Stimulated activated naive B cell treated with anti-CD40 and anti-IgM and Interleukin-4, amounts not matched to agents 10 μg/mL and 1 μg/mL and 100 μg/mL, for 72 hours (primary cell): ENCODE results near the gene RAC2.
A peak's percentile ranks its signal among the peaks of the same experiment; 100 is the strongest.

Experiments
- ATAC-seq, 2 donors: fragments of 150-1000 bp; cut with Tn5 transposase; replicated peaks; 2 replicates each; pipeline ENCODE4 v1.10.0; 2021; ENCODE audit warnings: moderate library complexity in 1 of 2
- DNase-seq: peaks from one replicate; pipeline ENCODE4 v3.0.0; 2021
- H3K27ac Mint-ChIP-seq: one replicate; pipeline ENCODE4 v1.8.0; 2022; ENCODE audit warnings: mild to moderate bottlenecking, mixed read lengths
- H3K27me3 Mint-ChIP-seq, 2 donors: one replicate each; pipeline ENCODE4 v1.8.0; 2022; ENCODE audit warnings: mixed read lengths in 2 of 2
- H3K36me3 Mint-ChIP-seq, 2 donors: one replicate each; pipeline ENCODE4 v1.8.0; 2022; ENCODE audit warnings: mixed read lengths in 2 of 2, mild to moderate bottlenecking in 1 of 2
- H3K4me1 Mint-ChIP-seq, 2 donors: one replicate each; pipeline ENCODE4 v1.8.0; 2022; ENCODE audit warnings: mixed read lengths in 2 of 2, mild to moderate bottlenecking in 1 of 2
- H3K4me3 Mint-ChIP-seq, 2 donors: one replicate each; pipeline ENCODE4 v1.8.0; 2022; ENCODE audit warnings: mild to moderate bottlenecking in 2 of 2, mixed read lengths in 2 of 2, moderate library complexity in 1 of 2
- H3K9me3 Mint-ChIP-seq, 2 donors: one replicate each; pipeline ENCODE4 v1.8.0; 2022; ENCODE audit warnings: mixed read lengths in 2 of 2, mild to moderate bottlenecking in 1 of 2

Gene RAC2

DNA sequence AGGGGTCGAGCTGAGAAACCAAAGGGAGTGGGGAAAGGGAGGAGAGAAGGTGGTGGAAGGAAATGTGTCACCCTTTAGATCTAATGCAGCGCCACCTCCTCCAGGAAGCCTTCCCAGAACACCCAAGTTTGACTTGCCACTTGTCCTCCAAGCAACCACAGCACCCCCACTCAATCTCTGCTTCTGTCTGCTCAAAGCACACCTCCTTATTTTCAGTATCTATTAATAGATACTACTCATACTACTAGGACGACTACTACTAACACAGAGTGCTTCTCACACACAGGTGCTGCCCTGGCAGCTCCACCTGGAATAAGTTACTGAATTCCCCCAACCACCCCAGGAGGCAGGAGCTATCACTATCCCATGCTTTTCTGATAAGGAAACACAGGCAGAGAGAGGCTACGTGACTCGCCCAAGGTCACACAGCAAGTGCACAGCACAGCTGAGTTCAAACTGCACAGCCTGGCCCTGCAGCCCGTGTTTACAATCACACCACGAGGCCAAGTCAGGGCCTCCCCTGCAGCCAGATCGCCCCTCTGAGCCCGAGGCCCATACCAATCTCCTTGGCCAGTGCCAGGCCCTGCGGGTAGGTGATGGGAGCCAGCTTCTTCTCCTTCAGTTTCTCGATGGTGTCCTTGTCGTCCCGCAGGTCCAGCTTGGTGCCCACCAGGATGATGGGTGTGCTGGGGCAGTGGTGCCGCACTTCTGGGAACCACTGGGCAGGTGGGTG lies 13.2 kb downstream of the RAC2 start:
- peaks cover 80 to 91% of the 10 kb centered on the region in 2 donors for H3K4me1 Mint-ChIP-seq
- H3K4me3 Mint-ChIP-seq = peak overlapping the region; percentile 49 to 56
- H3K27ac Mint-ChIP-seq = peak overlapping the region; percentile 99
- ATAC-seq = peak; percentile 49 to 64
- H3K36me3 Mint-ChIP-seq = peaks cover 59 to 87% of the 10 kb centered on the region in 2 donors
- DNase-seq = no peak
- no peaks in the 10 kb centered on the region for H3K9me3 Mint-ChIP-seq
- no peaks in the 10 kb centered on the region for H3K27me3 Mint-ChIP-seq

DNA sequence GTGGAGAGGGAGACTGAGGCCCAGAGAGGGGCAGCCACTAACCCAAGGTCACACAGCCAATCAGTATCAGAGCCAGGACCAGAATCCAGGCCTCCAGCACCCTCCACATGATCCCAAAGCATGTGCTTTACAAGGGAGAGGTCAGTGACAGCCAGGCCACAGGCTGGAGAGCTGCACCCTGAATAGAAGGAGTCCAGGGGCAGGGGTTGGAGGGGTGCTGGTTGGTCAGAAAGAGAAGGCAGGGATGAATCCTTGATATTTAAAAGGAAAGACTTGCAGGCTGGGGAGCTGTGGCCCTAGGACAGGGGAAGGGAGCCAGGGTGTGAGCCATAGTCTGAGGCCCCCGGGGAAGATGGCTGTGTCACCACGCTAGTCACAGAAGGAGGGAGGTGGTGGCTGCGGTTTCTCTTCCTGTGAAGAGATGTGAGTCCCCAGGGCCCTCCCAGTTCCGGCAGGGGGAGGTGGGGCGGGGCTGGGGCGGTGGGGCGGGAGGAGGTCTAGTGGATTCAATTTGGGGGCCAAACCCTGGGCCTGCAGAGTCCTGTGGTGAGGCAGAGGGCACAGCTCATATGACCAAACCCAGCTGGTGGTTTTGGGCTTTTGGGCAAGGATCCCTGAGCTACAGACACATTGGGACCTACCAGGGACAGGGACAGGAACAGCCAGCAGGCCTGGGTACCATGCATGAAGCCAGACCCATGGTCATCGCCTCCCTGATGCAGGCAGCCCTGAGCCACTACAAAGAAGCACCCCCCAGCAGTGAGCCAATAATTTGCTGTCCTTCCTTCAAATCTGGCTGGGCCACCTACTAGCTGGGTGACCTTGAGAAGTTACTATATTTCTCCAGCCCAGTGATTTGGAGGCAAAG lies 14.0 kb downstream of the RAC2 start:
- Mint-ChIP-seq H3K4me3 (peak overlapping the region; percentile 72 to 76), H3K4me1 (peaks cover 76 to 91% of the 10 kb centered on the region in 2 donors), H3K27me3 (no peaks in the 10 kb centered on the region), H3K27ac (peak overlapping the region; percentile 99), H3K36me3 (peaks cover 59 to 87% of the 10 kb centered on the region in 2 donors), H3K9me3 (no peaks in the 10 kb centered on the region)
- peak; percentile 84 to 88 for ATAC-seq
- peak; percentile 76 for DNase-seq

DNA sequence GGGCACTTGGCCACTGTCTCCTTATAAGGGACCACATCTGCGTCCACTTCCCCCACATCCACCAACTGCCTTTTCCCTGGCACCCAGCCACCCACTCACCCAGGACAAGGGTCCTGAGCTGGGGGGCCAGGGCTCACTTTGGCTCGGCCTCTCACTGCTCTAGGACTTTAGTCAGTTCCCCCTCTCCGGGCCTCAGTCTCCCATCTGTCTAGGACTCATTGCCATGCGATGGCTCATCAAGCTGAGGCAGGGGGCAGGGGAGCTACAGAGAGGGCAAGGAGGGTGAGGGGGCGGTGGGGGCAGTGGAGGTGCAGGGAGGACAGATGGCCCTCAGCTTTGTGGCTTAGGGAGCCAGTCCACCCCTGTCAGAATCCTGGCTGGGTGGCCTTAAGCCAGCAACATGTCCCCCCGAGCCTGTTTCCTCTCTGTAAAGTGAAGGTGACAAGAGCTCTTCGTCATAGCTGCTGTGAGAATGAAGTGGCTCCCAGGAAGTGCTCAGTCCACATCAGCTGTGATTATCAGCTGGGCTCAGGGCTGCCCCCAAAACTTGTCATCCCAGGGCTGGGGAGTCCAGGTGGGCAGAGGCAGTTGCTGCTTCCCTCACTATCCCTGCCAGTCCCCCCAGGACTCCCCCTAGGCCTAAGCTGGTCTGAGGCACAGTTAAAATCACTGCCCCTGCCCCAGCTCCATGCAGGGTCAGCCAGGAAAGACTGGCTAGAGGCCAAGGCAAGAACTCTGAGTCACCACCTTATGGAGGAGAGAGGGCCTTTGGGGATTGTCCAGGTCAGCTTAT lies 14.9 kb downstream of the RAC2 start:
- peaks cover 1 to 2% of the 10 kb centered on the region in 2 donors for H3K9me3 Mint-ChIP-seq
- peaks cover 59 to 89% of the 10 kb centered on the region in 2 donors for H3K36me3 Mint-ChIP-seq
- H3K4me3 Mint-ChIP-seq = peak overlapping the region; percentile 72 to 76
- H3K27ac Mint-ChIP-seq = peak overlapping the region; percentile 99
- ATAC-seq (peak; percentile 18 to 22), DNase-seq (no peak)
- H3K4me1 Mint-ChIP-seq = peaks cover 76 to 91% of the 10 kb centered on the region in 2 donors
- no peaks in the 10 kb centered on the region for H3K27me3 Mint-ChIP-seq

DNA sequence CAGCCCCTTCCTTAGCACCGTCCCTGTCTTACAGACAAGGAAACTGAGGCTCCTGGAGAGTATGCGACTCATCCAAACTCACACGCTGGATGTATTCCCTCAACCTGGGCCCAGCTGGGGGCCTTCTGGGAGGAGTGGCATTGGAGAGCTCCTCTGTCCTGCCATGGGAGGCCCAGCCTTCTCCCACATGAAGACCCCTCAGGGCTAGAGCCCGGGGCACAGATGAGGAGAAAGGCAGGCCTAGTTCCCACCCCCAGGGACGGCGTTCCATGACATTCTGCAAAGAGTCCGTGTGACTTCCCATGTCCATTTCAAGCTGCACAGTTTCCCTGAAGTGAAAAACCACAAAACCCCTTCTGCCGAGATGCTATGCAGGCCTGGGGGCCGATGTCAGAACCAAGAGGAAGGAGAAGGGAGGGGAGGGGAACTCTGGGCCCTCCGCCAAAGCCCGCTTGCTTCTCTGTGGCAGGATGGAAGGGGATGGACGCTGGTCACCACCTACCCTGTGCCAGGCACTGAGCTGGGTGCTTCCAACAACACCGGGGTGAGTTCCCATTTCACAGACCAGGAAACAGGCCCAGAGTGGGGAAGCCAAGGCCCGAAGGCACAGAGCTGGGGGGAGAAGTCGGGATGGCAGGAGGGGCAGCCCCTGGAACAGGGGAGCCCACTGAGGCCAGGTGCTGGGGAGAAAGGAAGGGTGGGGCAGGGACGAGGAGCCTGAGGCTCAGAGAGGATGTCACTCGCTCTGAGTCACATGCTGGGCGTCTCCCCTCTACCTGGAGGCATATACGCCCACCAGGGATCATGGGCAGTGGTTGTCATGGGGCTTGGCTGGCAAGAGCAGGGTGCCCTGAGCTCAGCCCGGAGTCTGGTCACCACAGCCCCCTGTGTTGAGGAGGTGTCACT lies 15.7 kb downstream of the RAC2 start:
- H3K36me3 Mint-ChIP-seq = peaks cover 63 to 89% of the 10 kb centered on the region in 2 donors

DNA sequence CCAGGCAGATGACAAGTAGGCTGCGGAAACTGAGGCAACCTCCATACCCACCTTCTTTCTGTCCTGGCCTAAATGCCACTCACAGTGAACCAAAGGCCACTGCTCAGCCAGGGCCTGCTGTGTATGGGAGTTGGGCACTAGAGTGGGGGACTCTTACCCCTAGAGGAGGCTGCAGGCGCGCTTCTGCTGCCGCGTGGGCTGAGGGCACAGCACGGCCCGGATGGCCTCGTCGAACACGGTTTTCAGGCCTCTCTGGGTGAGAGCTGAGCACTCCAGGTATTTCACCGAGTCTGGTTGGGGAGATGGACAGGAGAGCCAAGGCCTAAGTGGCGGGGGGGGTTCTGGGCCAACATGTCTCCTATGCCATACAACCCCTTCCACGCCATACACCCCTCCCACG lies 17.6 kb downstream of the RAC2 start:
- H3K4me3 Mint-ChIP-seq = no peak overlapping the region
- H3K27me3 Mint-ChIP-seq = no peaks in the 10 kb centered on the region
- ATAC-seq (no peak), DNase-seq (no peak)
- peak overlapping the region; percentile 97 for H3K27ac Mint-ChIP-seq
- H3K9me3 Mint-ChIP-seq = peaks cover 4% of the 10 kb centered on the region in 2 donors
- H3K4me1 Mint-ChIP-seq = peaks cover 76 to 92% of the 10 kb centered on the region in 2 donors
- peaks cover 74 to 88% of the 10 kb centered on the region in 2 donors for H3K36me3 Mint-ChIP-seq

More for the DNA sequence above, 15.7 kb downstream of the RAC2 start:
- ATAC-seq (no peak), DNase-seq (no peak)
- H3K4me3 Mint-ChIP-seq = peak overlapping the region; percentile 72 to 74
- peaks cover 3 to 4% of the 10 kb centered on the region in 2 donors for H3K9me3 Mint-ChIP-seq
- peaks cover 77 to 91% of the 10 kb centered on the region in 2 donors for H3K4me1 Mint-ChIP-seq
- peak overlapping the region; percentile 99 for H3K27ac Mint-ChIP-seq
- H3K27me3 Mint-ChIP-seq = no peaks in the 10 kb centered on the region

DNA sequence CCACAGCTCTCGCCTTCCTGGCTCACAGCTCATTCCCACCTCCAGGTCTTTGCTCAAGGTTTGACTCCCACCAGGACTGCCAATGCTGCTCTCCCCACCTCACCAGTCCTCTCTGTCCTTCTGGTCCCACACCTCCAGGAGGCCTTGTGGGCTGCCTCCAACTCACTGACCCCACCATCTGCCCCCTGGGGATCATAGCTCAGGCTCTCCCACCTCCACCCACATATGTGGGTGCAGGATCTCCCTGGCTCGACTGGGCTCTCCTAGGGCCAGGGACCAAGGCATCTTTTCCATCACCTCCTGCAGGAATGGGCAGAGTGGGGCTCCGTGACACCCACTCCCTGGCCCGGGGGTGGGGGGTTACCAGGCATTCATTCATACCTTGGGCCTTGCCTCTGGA lies 18.0 kb downstream of the RAC2 start:
- peak overlapping the region; percentile 7 to 42 for H3K4me3 Mint-ChIP-seq
- no peak for ATAC-seq
- peaks cover 4 to 8% of the 10 kb centered on the region in 2 donors for H3K9me3 Mint-ChIP-seq

DNA sequence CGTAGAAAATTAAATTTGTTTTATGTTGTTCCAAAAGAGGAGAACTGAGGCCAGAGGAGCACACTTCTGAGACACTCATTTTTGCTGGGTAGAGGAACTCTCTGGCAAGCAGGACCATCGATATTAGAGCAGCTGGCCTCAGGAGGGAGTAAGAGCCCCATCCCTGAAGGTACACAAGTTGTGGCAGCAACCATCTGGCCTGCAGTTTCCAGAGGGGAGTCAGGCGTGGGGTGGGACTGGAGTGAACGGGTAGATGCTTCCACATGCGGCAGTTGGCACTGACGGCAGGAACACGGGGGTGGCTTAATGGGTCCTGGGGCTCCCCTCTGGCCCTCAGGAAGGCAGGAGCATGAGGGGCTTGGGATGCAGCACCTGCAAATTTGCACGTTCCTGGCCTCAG lies 18.6 kb downstream of the RAC2 start:
- peaks cover 76 to 92% of the 10 kb centered on the region in 2 donors for H3K4me1 Mint-ChIP-seq
- ATAC-seq (no peak), DNase-seq (no peak)
- H3K4me3 Mint-ChIP-seq = peak overlapping the region in 1 of 2 donors; percentile 39
- H3K27ac Mint-ChIP-seq = peak overlapping the region; percentile 97
- peaks cover 8 to 10% of the 10 kb centered on the region in 2 donors for H3K9me3 Mint-ChIP-seq
- no peaks in the 10 kb centered on the region for H3K27me3 Mint-ChIP-seq
- peaks cover 71 to 87% of the 10 kb centered on the region in 2 donors for H3K36me3 Mint-ChIP-seq

More for the DNA sequence above, 18.0 kb downstream of the RAC2 start:
- Mint-ChIP-seq H3K4me1 (peaks cover 76 to 92% of the 10 kb centered on the region in 2 donors), H3K27me3 (no peaks in the 10 kb centered on the region), H3K36me3 (peaks cover 72 to 88% of the 10 kb centered on the region in 2 donors), H3K27ac (peak overlapping the region; percentile 97)
- DNase-seq = no peak

DNA sequence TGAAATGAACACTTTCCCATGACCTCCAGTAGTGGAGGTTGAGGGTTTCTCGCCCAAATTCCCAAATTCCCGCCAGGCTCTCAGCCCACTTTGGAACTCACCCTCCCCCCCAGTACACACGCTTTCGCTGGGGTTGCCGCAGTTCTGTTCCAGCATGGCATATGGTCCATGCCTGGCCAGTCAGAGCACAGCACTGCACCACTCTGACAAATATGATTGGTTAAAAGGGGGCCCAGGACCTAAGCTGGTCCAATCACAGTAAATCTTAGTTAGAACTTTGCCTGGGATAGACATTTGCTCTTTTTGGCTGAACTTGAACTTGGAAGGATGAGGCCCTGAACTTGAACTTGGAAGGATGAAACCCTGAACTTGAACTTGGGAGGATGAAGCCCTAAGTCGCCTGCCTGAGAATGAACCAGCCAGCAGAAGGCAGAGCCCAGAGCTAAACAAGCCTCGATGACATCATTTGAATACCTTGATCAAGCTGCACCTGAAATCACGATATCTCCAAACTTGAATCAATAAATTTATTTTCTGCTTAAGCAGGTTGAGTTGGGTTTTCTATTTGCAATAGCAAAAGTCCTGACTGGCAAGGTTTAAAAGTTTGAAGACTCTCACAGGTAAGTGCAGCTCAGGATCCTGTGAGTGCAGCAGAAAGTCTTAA lies 19.2 kb downstream of the RAC2 start:
- H3K4me1 Mint-ChIP-seq = peaks cover 75 to 92% of the 10 kb centered on the region in 2 donors
- peaks cover 8 to 10% of the 10 kb centered on the region in 2 donors for H3K9me3 Mint-ChIP-seq
- peaks cover 69 to 81% of the 10 kb centered on the region in 2 donors for H3K36me3 Mint-ChIP-seq
- no peaks in the 10 kb centered on the region for H3K27me3 Mint-ChIP-seq
- no peak for DNase-seq
- peak overlapping the region in 1 of 2 donors; percentile 33 for H3K4me3 Mint-ChIP-seq
- no peak for ATAC-seq
- H3K27ac Mint-ChIP-seq = peak overlapping the region; percentile 97

DNA sequence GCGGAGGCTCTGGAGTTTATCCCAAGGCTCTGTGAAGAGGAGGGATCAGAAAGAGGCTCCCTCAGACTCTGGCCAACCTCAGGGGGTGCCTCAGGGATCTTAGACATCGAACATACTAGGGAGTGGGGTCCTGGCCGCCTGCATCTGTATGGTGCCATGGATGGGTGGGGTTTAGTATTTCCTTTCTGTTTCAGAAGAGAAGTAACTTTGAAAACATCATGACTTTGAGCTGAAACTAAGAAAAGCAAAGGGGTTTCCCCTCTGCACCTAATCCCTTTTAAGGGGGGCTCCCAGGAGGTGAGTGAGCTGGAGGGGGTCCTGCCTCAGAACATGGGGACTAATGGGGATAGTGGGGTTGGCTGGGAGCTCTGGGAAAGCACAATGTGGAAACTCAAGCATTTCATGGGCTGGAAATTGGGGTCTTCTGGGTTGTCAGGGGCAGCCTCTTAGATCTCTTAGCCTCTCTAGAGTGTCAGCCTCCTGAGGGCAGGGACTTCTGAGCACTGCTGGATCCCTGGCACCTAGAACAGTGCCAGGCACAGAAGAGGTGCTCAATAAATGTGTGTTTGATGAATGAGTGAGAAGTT lies 20.0 kb downstream of the RAC2 start:
- H3K9me3 Mint-ChIP-seq = peaks cover 8 to 10% of the 10 kb centered on the region in 2 donors
- peaks cover 62 to 73% of the 10 kb centered on the region in 2 donors for H3K36me3 Mint-ChIP-seq
- DNase-seq = no peak
- peaks cover 75 to 92% of the 10 kb centered on the region in 2 donors for H3K4me1 Mint-ChIP-seq
- no peaks in the 10 kb centered on the region for H3K27me3 Mint-ChIP-seq
- H3K4me3 Mint-ChIP-seq = peak overlapping the region; percentile 66 to 68
- peak overlapping the region; percentile 97 for H3K27ac Mint-ChIP-seq
- peak; percentile 66 to 71 for ATAC-seq

DNA sequence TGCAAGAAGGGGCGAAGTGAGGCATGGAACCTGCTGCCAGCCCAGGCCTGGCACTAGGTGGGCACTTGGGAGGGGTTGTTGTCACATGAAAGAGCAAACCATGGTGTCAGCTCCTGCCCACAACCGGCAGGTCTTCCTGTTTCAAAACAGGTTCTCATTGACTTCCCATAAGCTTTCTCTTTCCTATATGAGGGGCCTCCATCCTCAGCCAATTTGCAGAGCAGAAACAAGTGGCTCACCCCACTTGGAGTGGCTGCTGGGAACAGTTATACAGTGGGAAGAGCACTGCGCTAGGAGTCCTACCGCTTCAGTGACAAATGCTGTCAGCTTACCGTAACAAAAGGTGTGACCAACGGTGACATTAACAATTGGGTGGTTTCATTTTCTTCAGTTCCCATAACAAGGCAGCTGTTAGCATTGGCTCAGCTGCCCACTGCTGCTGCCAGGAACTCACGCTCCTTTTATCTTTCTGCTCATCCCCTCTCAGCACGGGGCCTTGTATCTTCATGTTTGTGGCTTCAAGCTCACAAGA lies 21.6 kb downstream of the RAC2 start:
- H3K27me3 Mint-ChIP-seq = no peaks in the 10 kb centered on the region
- H3K9me3 Mint-ChIP-seq = peaks cover 8 to 10% of the 10 kb centered on the region in 2 donors
- peaks cover 73 to 92% of the 10 kb centered on the region in 2 donors for H3K4me1 Mint-ChIP-seq
- peak overlapping the region; percentile 39 to 57 for H3K4me3 Mint-ChIP-seq
- peaks cover 50 to 57% of the 10 kb centered on the region in 2 donors for H3K36me3 Mint-ChIP-seq
- ATAC-seq (peak; percentile 10 to 20), DNase-seq (no peak)
- H3K27ac Mint-ChIP-seq = peak overlapping the region; percentile 97

DNA sequence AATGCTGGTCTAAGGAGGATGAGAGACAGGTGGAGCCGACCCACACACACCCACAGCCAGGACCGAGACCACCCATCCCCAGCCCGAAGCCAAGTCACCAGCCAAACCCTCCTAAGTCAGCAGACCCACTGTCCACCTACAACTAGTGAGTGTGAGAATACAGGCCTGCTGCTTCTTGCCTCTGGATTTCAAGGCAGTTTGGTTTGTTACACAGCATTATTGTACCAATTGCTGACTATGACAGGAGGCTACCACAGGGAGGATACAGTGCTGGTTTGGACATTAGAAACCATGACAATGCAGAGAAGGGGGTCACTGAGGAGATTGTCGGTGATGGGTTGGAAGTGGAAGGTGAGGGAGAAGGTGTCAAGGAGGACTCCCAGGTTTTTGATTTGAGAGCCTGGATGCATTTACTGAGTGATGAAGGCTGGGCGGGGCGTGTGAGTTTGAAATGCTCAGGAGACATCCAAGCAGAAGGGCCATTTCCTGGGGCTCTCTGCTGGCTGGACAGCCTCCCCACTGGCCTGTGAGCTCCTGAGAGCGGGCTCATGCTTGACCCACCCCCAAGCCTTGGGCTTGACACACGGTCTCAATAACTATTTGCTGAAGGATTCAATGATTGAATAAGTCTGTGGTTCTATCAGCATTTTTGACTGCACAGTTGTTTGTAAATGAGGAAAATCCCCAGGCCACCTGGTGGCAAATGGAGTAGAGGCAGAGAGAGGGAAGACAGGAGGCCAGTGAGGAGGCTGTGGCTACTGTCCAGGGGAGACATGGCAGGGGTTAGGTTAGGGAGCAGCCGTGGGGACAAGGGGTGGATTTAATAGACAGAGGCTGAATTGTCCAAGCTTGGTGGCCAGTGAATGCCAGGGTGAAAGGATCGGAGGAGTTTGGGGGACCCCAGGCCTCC lies 22.4 kb downstream of the RAC2 start:
- ATAC-seq = no peak
- H3K4me3 Mint-ChIP-seq = peak overlapping the region; percentile 2 to 18
- H3K4me1 Mint-ChIP-seq = peaks cover 73 to 97% of the 10 kb centered on the region in 2 donors
- H3K27me3 Mint-ChIP-seq = no peaks in the 10 kb centered on the region
- peaks cover 50 to 56% of the 10 kb centered on the region in 2 donors for H3K36me3 Mint-ChIP-seq
- peak overlapping the region; percentile 97 for H3K27ac Mint-ChIP-seq
- H3K9me3 Mint-ChIP-seq = peaks cover 8 to 10% of the 10 kb centered on the region in 2 donors
- no peak for DNase-seq
